Stimulated activated naive B cell treated with anti-CD40 and anti-IgM and Interleukin-4, amounts not matched to agents 10 μg/mL and 1 μg/mL and 100 μg/mL, for 72 hours (primary cell): ENCODE measurements around the gene PTPRQ.

Experiments
- ATAC-seq, 2 donors: fragments of 150-1000 bp; cut with Tn5 transposase; replicated peaks; 2 replicates each; pipeline ENCODE4 v1.10.0; 2021; ENCODE audit warnings: moderate library complexity in 1 of 2
- DNase-seq: peaks from one replicate; pipeline ENCODE4 v3.0.0; 2021
- H3K27ac Mint-ChIP-seq: one replicate; pipeline ENCODE4 v1.8.0; 2022; ENCODE audit warnings: mild to moderate bottlenecking, mixed read lengths
- H3K27me3 Mint-ChIP-seq, 2 donors: one replicate each; pipeline ENCODE4 v1.8.0; 2022; ENCODE audit warnings: mixed read lengths in 2 of 2
- H3K36me3 Mint-ChIP-seq, 2 donors: one replicate each; pipeline ENCODE4 v1.8.0; 2022; ENCODE audit warnings: mixed read lengths in 2 of 2, mild to moderate bottlenecking in 1 of 2
- H3K4me1 Mint-ChIP-seq, 2 donors: one replicate each; pipeline ENCODE4 v1.8.0; 2022; ENCODE audit warnings: mixed read lengths in 2 of 2, mild to moderate bottlenecking in 1 of 2
- H3K4me3 Mint-ChIP-seq, 2 donors: one replicate each; pipeline ENCODE4 v1.8.0; 2022; ENCODE audit warnings: mild to moderate bottlenecking in 2 of 2, mixed read lengths in 2 of 2, moderate library complexity in 1 of 2
- H3K9me3 Mint-ChIP-seq, 2 donors: one replicate each; pipeline ENCODE4 v1.8.0; 2022; ENCODE audit warnings: mixed read lengths in 2 of 2, mild to moderate bottlenecking in 1 of 2

The PTPRQ gene

GRCh38 chr12:80714055-80714454, 270.0 kb downstream of the PTPRQ start:
- DNase-seq = no peak
- H3K4me3 Mint-ChIP-seq = no peak overlapping the region
- ATAC-seq = no peak
- no peak overlapping the region for H3K27ac Mint-ChIP-seq
- H3K9me3 Mint-ChIP-seq = peaks cover 0 to 3% of the 10 kb centered on the region in 2 donors
- H3K36me3 Mint-ChIP-seq = no peaks in the 10 kb centered on the region
- peaks cover 0 to 1% of the 10 kb centered on the region in 2 donors for H3K4me1 Mint-ChIP-seq
- peaks cover 36 to 58% of the 10 kb centered on the region in 2 donors for H3K27me3 Mint-ChIP-seq

DNA sequence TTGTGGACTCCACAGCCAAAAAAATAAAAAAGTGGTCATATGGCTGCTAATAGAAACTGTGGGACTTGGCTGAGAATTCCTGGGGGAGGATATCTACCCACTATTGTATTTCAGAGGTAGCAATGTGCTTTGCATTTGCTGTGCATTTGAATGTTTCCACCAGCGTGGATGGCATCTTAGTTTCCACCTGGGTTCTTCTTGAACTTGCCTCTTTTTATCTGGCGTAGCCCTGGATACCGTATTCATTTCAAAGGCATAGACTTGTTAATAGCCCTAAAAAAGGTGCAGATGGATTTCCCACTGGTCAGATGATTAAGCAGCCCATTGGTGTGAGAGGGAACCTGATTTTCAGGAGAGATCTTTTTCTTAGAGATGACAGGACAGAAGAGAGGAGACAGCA, 270.8 kb downstream of the PTPRQ start:
- DNase-seq (no peak), ATAC-seq (no peak)
- no peak overlapping the region for H3K4me3 Mint-ChIP-seq
- peaks cover 33 to 51% of the 10 kb centered on the region in 2 donors for H3K27me3 Mint-ChIP-seq
- H3K9me3 Mint-ChIP-seq = peaks cover 0 to 3% of the 10 kb centered on the region in 2 donors
- H3K36me3 Mint-ChIP-seq = no peaks in the 10 kb centered on the region
- peaks cover 0 to 1% of the 10 kb centered on the region in 2 donors for H3K4me1 Mint-ChIP-seq
- H3K27ac Mint-ChIP-seq = no peak overlapping the region

DNA sequence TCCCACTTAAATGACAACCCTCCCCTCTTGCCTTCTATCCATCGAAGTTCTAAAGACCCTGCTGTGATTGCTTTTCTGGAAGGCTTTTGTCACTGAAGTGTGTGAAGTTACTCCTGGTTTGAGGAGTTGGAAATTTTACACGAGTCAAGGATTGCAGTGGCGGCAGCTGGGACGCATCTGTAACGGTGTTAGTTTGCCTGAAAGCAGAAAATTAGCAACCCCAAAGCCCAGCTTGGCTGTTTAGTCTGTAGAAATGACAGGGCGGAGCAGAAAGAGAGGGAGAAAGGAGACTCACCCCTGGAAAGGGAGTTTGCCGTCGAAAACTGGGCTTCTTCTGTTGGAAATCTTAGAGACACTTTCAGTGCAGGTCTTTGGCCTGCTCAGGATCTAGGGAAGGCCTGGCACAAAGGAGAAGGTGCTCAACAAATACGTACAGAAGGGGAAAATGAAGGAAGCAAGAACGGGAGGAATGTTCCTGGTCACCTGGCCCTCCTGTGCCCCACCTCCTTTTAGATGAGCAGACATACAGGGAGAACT, 271.7 kb downstream of the PTPRQ start:
- Mint-ChIP-seq H3K27ac (no peak overlapping the region), H3K4me3 (no peak overlapping the region), H3K36me3 (no peaks in the 10 kb centered on the region), H3K9me3 (peaks cover 0 to 3% of the 10 kb centered on the region in 2 donors), H3K4me1 (no peaks in the 10 kb centered on the region), H3K27me3 (peaks cover 24 to 45% of the 10 kb centered on the region in 2 donors)
- DNase-seq = no peak
- ATAC-seq = no peak

DNA sequence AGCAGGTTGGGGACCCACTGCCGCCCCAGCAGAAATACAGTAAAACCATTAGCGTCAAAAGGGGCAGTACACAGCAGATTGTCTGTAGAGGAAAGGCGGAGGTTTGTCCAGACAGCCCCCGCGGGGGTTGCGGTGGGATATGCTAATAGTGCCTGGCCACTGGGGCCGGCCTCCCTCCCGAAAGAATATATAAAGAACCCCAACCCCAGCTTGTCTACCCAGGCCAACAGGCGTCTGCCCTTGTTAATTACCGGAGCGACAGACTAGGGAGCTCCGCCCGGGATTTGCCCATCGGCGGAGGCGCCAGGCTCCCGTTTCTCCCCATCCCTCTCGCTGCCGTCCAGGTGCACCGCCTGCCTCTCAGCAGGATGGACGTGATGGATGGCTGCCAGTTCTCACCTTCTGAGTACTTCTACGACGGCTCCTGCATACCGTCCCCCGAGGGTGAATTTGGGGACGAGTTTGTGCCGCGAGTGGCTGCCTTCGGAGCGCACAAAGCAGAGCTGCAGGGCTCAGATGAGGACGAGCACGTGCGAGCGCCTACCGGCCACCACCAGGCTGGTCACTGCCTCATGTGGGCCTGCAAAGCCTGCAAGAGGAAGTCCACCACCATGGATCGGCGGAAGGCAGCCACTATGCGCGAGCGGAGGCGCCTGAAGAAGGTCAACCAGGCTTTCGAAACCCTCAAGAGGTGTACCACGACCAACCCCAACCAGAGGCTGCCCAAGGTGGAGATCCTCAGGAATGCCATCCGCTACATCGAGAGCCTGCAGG, 272.8 kb downstream of the PTPRQ start, which contains the start of gene MYF5:
TSS of gene MYF5 (plus strand) at position 217 of the 774 bp plus-strand sequence. CDS start at position 369, 152 bp downstream.
- Mint-ChIP-seq H3K4me3 (no peak within 1 kb of the TSS), H3K27me3 (peaks cover 22 to 45% of the 10 kb centered on the region in 2 donors), H3K4me1 (no peaks in the 10 kb centered on the region), H3K27ac (no peak within 1 kb of the TSS), H3K9me3 (peaks cover 0 to 3% of the 10 kb centered on the region in 2 donors), H3K36me3 (no peaks in the 10 kb centered on the region)
- ATAC-seq (no peak), DNase-seq (no peak)

DNA sequence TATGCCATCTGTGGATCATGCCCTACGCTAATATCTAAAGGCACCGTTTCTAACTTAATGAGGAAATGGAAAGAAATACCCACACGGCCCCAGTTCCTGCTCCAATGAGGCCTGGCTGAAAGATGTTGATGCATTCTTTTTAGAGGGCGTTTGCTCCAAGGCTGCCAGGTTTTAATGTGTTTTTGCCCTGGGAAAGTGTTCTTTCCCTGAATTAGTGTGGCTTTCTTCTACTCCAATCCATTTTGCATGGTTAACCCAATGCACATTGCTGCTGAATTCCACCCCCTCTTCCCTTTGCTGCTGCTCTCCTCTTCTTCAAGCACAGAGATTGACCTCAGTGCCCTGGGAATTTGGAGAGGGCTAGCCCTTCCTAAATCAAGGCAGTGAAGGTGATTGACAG, 273.8 kb downstream of the PTPRQ start:
- H3K27me3 Mint-ChIP-seq = peaks cover 22 to 39% of the 10 kb centered on the region in 2 donors
- ATAC-seq = no peak
- no peak overlapping the region for H3K4me3 Mint-ChIP-seq
- no peaks in the 10 kb centered on the region for H3K36me3 Mint-ChIP-seq
- no peaks in the 10 kb centered on the region for H3K4me1 Mint-ChIP-seq
- no peak overlapping the region for H3K27ac Mint-ChIP-seq
- peaks cover 0 to 3% of the 10 kb centered on the region in 2 donors for H3K9me3 Mint-ChIP-seq
- no peak for DNase-seq

- no peaks in the 10 kb centered on the region for H3K4me1 Mint-ChIP-seq
- DNase-seq = no peak
- H3K36me3 Mint-ChIP-seq = no peaks in the 10 kb centered on the region
- no peak for ATAC-seq
- no peak overlapping the region for H3K4me3 Mint-ChIP-seq
- no peak overlapping the region for H3K27ac Mint-ChIP-seq
- peaks cover 0 to 3% of the 10 kb centered on the region in 2 donors for H3K9me3 Mint-ChIP-seq
- peaks cover 6 to 22% of the 10 kb centered on the region in 2 donors for H3K27me3 Mint-ChIP-seq
Measured at GRCh38 chr12:80720516-80720915, 276.5 kb downstream of the PTPRQ start.

GRCh38 chr12:80721326-80721725, 277.3 kb downstream of the PTPRQ start:
- Mint-ChIP-seq H3K27ac (no peak overlapping the region), H3K4me1 (no peaks in the 10 kb centered on the region), H3K27me3 (peaks cover 0 to 14% of the 10 kb centered on the region in 2 donors), H3K36me3 (no peaks in the 10 kb centered on the region), H3K4me3 (no peak overlapping the region), H3K9me3 (no peaks in the 10 kb centered on the region)
- ATAC-seq (no peak), DNase-seq (no peak)
